ENCODE measurements around the gene NANS.

The NANS gene

DNA sequence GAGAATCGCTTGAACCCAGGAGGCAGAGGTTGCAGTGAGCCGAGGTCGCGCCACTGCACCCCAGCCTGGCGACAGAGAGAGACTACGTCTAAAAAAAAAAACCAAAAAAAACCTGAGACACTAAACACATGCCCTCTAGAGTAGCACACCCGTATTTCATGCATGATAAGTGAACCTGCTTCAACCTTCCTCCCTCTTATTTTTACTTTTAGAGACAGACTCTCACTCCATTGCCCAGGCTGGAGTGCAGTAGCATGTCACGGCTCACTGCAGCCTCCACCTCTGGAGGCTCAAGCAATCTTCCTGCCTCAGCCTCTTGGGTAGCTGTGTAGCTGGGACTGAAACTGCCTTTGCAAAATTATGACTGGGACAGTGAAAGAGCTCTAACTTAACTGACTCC, 17.6 kb upstream of the NANS start:
- Histone ChIP-seq H3K27me3 (ENCODE audit: control insufficient read depth in 1 of 2, insufficient read depth in 2 of 2, low read length in 2 of 2) (no peaks in the 10 kb centered on the region), H3K36me3 (ENCODE audit: control insufficient read depth in 1 of 2, insufficient read depth in 2 of 2, low read length in 2 of 2) (no peaks in the 10 kb centered on the region), H3K27ac (ENCODE audit: low read depth, low read length) (no peak overlapping the region), H3K4me3 (ENCODE audit: low read depth in 1 of 2, low read length in 2 of 2) (no peak overlapping the region), H3K9me3 (ENCODE audit: control insufficient read depth in 1 of 2, low read length in 2 of 2) (no peaks in the 10 kb centered on the region), H3K9ac (ENCODE audit: low read depth in 1 of 2, low read length in 2 of 2) (no peak overlapping the region), H3K4me1 (ENCODE audit: control insufficient read depth in 1 of 2, insufficient read depth in 2 of 2, low read length in 2 of 2) (peaks cover 0 to 16% of the 10 kb centered on the region in 2 donors)

GRCh38 chr9:98039607-98040017, 16.9 kb upstream of the NANS start:
- no peaks in the 10 kb centered on the region for H3K9me3 ChIP-seq (ENCODE audit: control insufficient read depth in 1 of 2, low read length in 2 of 2)

GRCh38 chr9:98040212-98040611, 16.3 kb upstream of the NANS start:
- Histone ChIP-seq H3K4me1 (ENCODE audit: control insufficient read depth in 1 of 2, insufficient read depth in 2 of 2, low read length in 2 of 2) (peaks cover 0 to 13% of the 10 kb centered on the region in 2 donors), H3K9ac (ENCODE audit: low read depth in 1 of 2, low read length in 2 of 2) (no peak overlapping the region), H3K27me3 (ENCODE audit: control insufficient read depth in 1 of 2, insufficient read depth in 2 of 2, low read length in 2 of 2) (no peaks in the 10 kb centered on the region), H3K27ac (ENCODE audit: low read depth, low read length) (no peak overlapping the region), H3K4me3 (ENCODE audit: low read depth in 1 of 2, low read length in 2 of 2) (no peak overlapping the region), H3K36me3 (ENCODE audit: control insufficient read depth in 1 of 2, insufficient read depth in 2 of 2, low read length in 2 of 2) (no peaks in the 10 kb centered on the region), H3K9me3 (ENCODE audit: control insufficient read depth in 1 of 2, low read length in 2 of 2) (no peaks in the 10 kb centered on the region)

More at GRCh38 chr9:98039607-98040017, 16.9 kb upstream of the NANS start:
- Histone ChIP-seq H3K27me3 (ENCODE audit: control insufficient read depth in 1 of 2, insufficient read depth in 2 of 2, low read length in 2 of 2) (no peaks in the 10 kb centered on the region), H3K27ac (ENCODE audit: low read depth, low read length) (no peak overlapping the region), H3K36me3 (ENCODE audit: control insufficient read depth in 1 of 2, insufficient read depth in 2 of 2, low read length in 2 of 2) (no peaks in the 10 kb centered on the region), H3K4me3 (ENCODE audit: low read depth in 1 of 2, low read length in 2 of 2) (peak overlapping the region in 1 of 2 donors; percentile 50), H3K4me1 (ENCODE audit: control insufficient read depth in 1 of 2, insufficient read depth in 2 of 2, low read length in 2 of 2) (peaks cover 0 to 13% of the 10 kb centered on the region in 2 donors), H3K9ac (ENCODE audit: low read depth in 1 of 2, low read length in 2 of 2) (no peak overlapping the region)

GRCh38 chr9:98043915-98044314, 12.6 kb upstream of the NANS start:
- Histone ChIP-seq H3K9ac (ENCODE audit: low read depth in 1 of 2, low read length in 2 of 2) (no peak overlapping the region), H3K9me3 (ENCODE audit: control insufficient read depth in 1 of 2, low read length in 2 of 2) (no peaks in the 10 kb centered on the region), H3K4me1 (ENCODE audit: control insufficient read depth in 1 of 2, insufficient read depth in 2 of 2, low read length in 2 of 2) (peaks cover 0 to 11% of the 10 kb centered on the region in 2 donors), H3K27ac (ENCODE audit: low read depth, low read length) (no peak overlapping the region), H3K27me3 (ENCODE audit: control insufficient read depth in 1 of 2, insufficient read depth in 2 of 2, low read length in 2 of 2) (no peaks in the 10 kb centered on the region), H3K4me3 (ENCODE audit: low read depth in 1 of 2, low read length in 2 of 2) (no peak overlapping the region), H3K36me3 (ENCODE audit: control insufficient read depth in 1 of 2, insufficient read depth in 2 of 2, low read length in 2 of 2) (no peaks in the 10 kb centered on the region)

DNA sequence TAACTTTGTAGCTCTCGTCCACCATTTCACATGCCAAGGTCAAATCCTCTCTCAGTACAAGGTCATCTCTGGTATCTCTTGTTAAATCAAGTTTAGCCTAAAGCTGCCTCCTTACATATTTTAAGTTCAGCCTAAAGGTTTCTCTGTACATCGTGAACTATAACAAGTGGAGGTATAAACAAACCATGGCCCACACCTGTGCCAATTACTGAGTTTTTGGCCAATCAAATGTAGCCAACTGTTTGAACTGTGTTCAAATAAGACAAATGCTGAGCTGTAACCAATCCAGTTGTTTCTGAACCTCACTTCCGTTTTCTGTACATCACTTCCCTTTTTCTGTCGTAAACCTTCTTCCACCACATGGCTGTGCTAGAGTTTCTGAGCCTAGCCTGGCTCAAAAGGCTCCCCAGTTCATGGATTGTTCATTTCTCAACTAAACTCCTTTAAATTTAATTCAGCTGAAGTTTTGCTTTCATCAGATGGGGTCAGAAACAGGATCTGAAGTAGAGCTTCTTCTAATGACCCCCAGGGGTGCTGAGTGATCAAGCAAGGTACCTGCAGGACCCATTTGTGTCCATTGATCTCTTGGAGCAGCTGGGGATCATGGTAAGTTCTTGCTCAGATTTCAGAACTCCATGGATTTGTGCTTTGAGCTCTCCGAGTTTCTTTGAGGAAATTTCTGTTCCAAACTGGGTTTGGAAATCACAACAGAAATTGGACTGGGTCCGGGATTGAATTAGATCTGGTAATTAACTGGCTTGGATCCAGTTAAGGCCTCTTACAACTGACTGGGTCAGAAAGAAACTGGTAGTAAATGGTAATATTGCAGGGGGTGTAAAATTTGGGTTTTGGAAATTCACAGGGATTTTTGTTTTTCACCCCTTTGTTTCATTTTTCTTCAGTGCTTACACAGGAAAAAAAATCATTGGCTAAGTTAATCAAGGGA, 11.0 kb upstream of the NANS start:
- Histone ChIP-seq H3K27me3 (ENCODE audit: control insufficient read depth in 1 of 2, insufficient read depth in 2 of 2, low read length in 2 of 2) (no peaks in the 10 kb centered on the region), H3K27ac (ENCODE audit: low read depth, low read length) (no peak overlapping the region), H3K4me1 (ENCODE audit: control insufficient read depth in 1 of 2, insufficient read depth in 2 of 2, low read length in 2 of 2) (no peaks in the 10 kb centered on the region), H3K4me3 (ENCODE audit: low read depth in 1 of 2, low read length in 2 of 2) (peak overlapping the region in 1 of 2 donors; percentile 58), H3K9me3 (ENCODE audit: control insufficient read depth in 1 of 2, low read length in 2 of 2) (no peaks in the 10 kb centered on the region), H3K36me3 (ENCODE audit: control insufficient read depth in 1 of 2, insufficient read depth in 2 of 2, low read length in 2 of 2) (no peaks in the 10 kb centered on the region), H3K9ac (ENCODE audit: low read depth in 1 of 2, low read length in 2 of 2) (peak overlapping the region in 1 of 2 donors; percentile 10)

DNA sequence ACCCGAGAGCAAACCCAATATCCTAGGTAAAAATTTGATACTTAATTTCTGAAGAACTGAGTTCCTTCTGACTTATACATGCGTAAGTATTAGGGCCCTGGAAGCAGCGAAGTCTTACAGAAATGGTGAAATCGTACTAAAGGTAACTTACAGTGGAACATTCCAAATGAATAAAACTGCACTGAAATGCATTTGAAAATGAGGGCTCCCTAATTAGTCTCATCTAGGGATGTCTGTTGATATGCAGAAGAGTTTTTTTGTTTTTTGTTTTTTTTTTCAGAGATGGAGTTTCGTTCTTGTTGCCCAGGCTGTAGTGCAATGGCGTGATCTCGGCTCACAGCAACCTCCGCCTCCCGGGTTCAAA, 10.4 kb upstream of the NANS start:
- no peaks in the 10 kb centered on the region for H3K27me3 ChIP-seq (ENCODE audit: control insufficient read depth in 1 of 2, insufficient read depth in 2 of 2, low read length in 2 of 2)
- H3K36me3 ChIP-seq (ENCODE audit: control insufficient read depth in 1 of 2, insufficient read depth in 2 of 2, low read length in 2 of 2), result no peaks in the 10 kb centered on the region

GRCh38 chr9:98047002-98047401, 9.5 kb upstream of the NANS start:
- Histone ChIP-seq H3K4me1 (ENCODE audit: control insufficient read depth in 1 of 2, insufficient read depth in 2 of 2, low read length in 2 of 2) (no peaks in the 10 kb centered on the region), H3K27me3 (ENCODE audit: control insufficient read depth in 1 of 2, insufficient read depth in 2 of 2, low read length in 2 of 2) (no peaks in the 10 kb centered on the region), H3K27ac (ENCODE audit: low read depth, low read length) (no peak overlapping the region), H3K36me3 (ENCODE audit: control insufficient read depth in 1 of 2, insufficient read depth in 2 of 2, low read length in 2 of 2) (no peaks in the 10 kb centered on the region), H3K9me3 (ENCODE audit: control insufficient read depth in 1 of 2, low read length in 2 of 2) (no peaks in the 10 kb centered on the region), H3K9ac (ENCODE audit: low read depth in 1 of 2, low read length in 2 of 2) (no peak overlapping the region), H3K4me3 (ENCODE audit: low read depth in 1 of 2, low read length in 2 of 2) (no peak overlapping the region)

More for the DNA sequence above, 10.4 kb upstream of the NANS start:
- Histone ChIP-seq H3K9me3 (ENCODE audit: control insufficient read depth in 1 of 2, low read length in 2 of 2) (no peaks in the 10 kb centered on the region), H3K4me3 (ENCODE audit: low read depth in 1 of 2, low read length in 2 of 2) (peak overlapping the region in 1 of 2 donors; percentile 58), H3K9ac (ENCODE audit: low read depth in 1 of 2, low read length in 2 of 2) (peak overlapping the region in 1 of 2 donors; percentile 10), H3K4me1 (ENCODE audit: control insufficient read depth in 1 of 2, insufficient read depth in 2 of 2, low read length in 2 of 2) (no peaks in the 10 kb centered on the region), H3K27ac (ENCODE audit: low read depth, low read length) (no peak overlapping the region)

DNA sequence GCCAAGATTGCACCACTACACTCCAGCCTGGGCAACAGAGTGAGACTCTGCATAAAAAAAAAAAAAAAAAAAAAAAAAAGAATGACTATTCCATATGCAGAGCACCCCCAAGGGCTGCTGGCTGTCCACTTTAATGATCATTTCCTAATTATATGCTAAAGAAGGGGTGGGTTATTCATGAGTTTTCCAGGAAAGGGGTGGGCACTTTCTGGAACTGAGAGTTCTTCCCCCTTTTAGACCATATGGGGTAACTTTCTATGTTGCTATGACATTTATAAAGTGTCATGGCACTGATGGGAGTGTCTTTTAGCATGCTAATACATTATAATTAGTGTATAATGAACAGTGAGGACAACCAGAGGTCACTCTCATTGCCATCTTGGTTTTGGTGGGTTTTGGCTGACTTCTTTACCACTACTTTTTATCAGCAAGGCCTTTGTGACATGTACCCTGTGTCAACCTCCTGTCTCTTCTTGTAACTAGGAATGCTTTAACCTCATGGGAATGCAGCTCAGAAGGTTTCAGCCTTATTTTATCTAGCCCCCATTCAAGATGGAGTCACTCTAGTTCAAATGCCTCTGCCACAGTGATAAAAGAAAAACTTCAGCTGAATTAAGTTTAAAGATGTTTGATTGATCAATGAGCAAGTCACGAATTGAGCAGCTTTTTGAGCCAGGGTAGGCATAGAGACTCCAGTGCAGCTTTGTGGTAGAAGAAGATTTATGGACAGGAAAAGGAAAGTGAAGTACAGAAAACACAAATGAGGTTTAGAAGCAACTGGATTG, 7.1 kb upstream of the NANS start:
- H3K36me3 ChIP-seq (ENCODE audit: control insufficient read depth in 1 of 2, insufficient read depth in 2 of 2, low read length in 2 of 2), result no peaks in the 10 kb centered on the region
- no peaks in the 10 kb centered on the region for H3K27me3 ChIP-seq (ENCODE audit: control insufficient read depth in 1 of 2, insufficient read depth in 2 of 2, low read length in 2 of 2)
- no peaks in the 10 kb centered on the region for H3K4me1 ChIP-seq (ENCODE audit: control insufficient read depth in 1 of 2, insufficient read depth in 2 of 2, low read length in 2 of 2)
- H3K9me3 ChIP-seq (ENCODE audit: control insufficient read depth in 1 of 2, low read length in 2 of 2), result no peaks in the 10 kb centered on the region
- no peak overlapping the region for H3K4me3 ChIP-seq (ENCODE audit: low read depth in 1 of 2, low read length in 2 of 2)
- H3K27ac ChIP-seq (ENCODE audit: low read depth, low read length), result no peak overlapping the region
- H3K9ac ChIP-seq (ENCODE audit: low read depth in 1 of 2, low read length in 2 of 2), result no peak overlapping the region

GRCh38 chr9:98050351-98050750, 6.2 kb upstream of the NANS start:
- no peak overlapping the region for H3K27ac ChIP-seq (ENCODE audit: low read depth, low read length)
- H3K4me1 ChIP-seq (ENCODE audit: control insufficient read depth in 1 of 2, insufficient read depth in 2 of 2, low read length in 2 of 2), result no peaks in the 10 kb centered on the region
- no peaks in the 10 kb centered on the region for H3K27me3 ChIP-seq (ENCODE audit: control insufficient read depth in 1 of 2, insufficient read depth in 2 of 2, low read length in 2 of 2)
- no peak overlapping the region for H3K4me3 ChIP-seq (ENCODE audit: low read depth in 1 of 2, low read length in 2 of 2)
- no peak overlapping the region for H3K9ac ChIP-seq (ENCODE audit: low read depth in 1 of 2, low read length in 2 of 2)
- no peaks in the 10 kb centered on the region for H3K36me3 ChIP-seq (ENCODE audit: control insufficient read depth in 1 of 2, insufficient read depth in 2 of 2, low read length in 2 of 2)
- no peaks in the 10 kb centered on the region for H3K9me3 ChIP-seq (ENCODE audit: control insufficient read depth in 1 of 2, low read length in 2 of 2)

GRCh38 chr9:98054376-98054951, 2.1 kb upstream of the NANS start:
- peaks cover 13 to 17% of the 10 kb centered on the region in 2 donors for H3K4me1 ChIP-seq (ENCODE audit: control insufficient read depth in 1 of 2, insufficient read depth in 2 of 2, low read length in 2 of 2)
- no peak overlapping the region for H3K4me3 ChIP-seq (ENCODE audit: low read depth in 1 of 2, low read length in 2 of 2)
- H3K9ac ChIP-seq (ENCODE audit: low read depth in 1 of 2, low read length in 2 of 2), result no peak overlapping the region
- H3K27ac ChIP-seq (ENCODE audit: low read depth, low read length), result no peak overlapping the region
- H3K27me3 ChIP-seq (ENCODE audit: control insufficient read depth in 1 of 2, insufficient read depth in 2 of 2, low read length in 2 of 2), result no peaks in the 10 kb centered on the region
- no peaks in the 10 kb centered on the region for H3K36me3 ChIP-seq (ENCODE audit: control insufficient read depth in 1 of 2, insufficient read depth in 2 of 2, low read length in 2 of 2)
- no peaks in the 10 kb centered on the region for H3K9me3 ChIP-seq (ENCODE audit: control insufficient read depth in 1 of 2, low read length in 2 of 2)
